Measurements from ENCODE around the gene IFI35.
A peak's percentile ranks its signal among the peaks of the same experiment; 100 is the strongest.
"Not testable (repeated sequence)": the region's sequence is repeated elsewhere in the genome, so short reads cannot be mapped to it uniquely, and the experiment has no call there.

Gene IFI35

GRCh38 chr17:42989141-42989540 is 17.4 kb upstream of the IFI35 start:
- Mint-ChIP-seq H3K4me1 (peaks cover 22 to 31% of the 10 kb centered on the region in 2 donors), H3K36me3 (peaks cover 17 to 48% of the 10 kb centered on the region in 2 donors), H3K27ac (peak overlapping the region; percentile 51)

GRCh38 chr17:42989726-42990652 is 16.6 kb upstream of the IFI35 start:
- Mint-ChIP-seq H3K36me3 (peaks cover 20 to 49% of the 10 kb centered on the region in 2 donors), H3K27ac (peak overlapping the region; percentile 86), H3K4me1 (peaks cover 16 to 27% of the 10 kb centered on the region in 2 donors), H3K9me3 (no peaks in the 10 kb centered on the region), H3K27me3 (no peaks in the 10 kb centered on the region), H3K4me3 (no peak overlapping the region)
- ATAC-seq (replicated peaks) (no peak), DNase-seq (no peak)

More at GRCh38 chr17:42989141-42989540, 17.4 kb upstream of the IFI35 start:
- ATAC-seq (replicated peaks) (no peak), DNase-seq (no peak)
- H3K27me3 Mint-ChIP-seq, result no peaks in the 10 kb centered on the region
- no peak overlapping the region for H3K4me3 Mint-ChIP-seq
- no peaks in the 10 kb centered on the region for H3K9me3 Mint-ChIP-seq

- no peak overlapping the region for H3K4me3 Mint-ChIP-seq
- H3K9me3 Mint-ChIP-seq, result no peaks in the 10 kb centered on the region
- ATAC-seq (replicated peaks) (no peak), DNase-seq (no peak)
- peaks cover 10 to 22% of the 10 kb centered on the region in 2 donors for H3K4me1 Mint-ChIP-seq
- peak overlapping the region; percentile 9 for H3K27ac Mint-ChIP-seq
- H3K27me3 Mint-ChIP-seq, result no peaks in the 10 kb centered on the region
- H3K36me3 Mint-ChIP-seq, result peaks cover 22 to 52% of the 10 kb centered on the region in 2 donors
Observed at GRCh38 chr17:42991471-42991870, 15.1 kb upstream of the IFI35 start.

- Mint-ChIP-seq H3K4me3 (no peak overlapping the region), H3K27ac (no peak overlapping the region), H3K9me3 (no peaks in the 10 kb centered on the region), H3K36me3 (peaks cover 22 to 49% of the 10 kb centered on the region in 2 donors), H3K4me1 (peaks cover 12 to 25% of the 10 kb centered on the region in 2 donors), H3K27me3 (no peaks in the 10 kb centered on the region)
- no peak for ATAC-seq (replicated peaks)
- no peak for DNase-seq
Observed at GRCh38 chr17:42992872-42993271, 13.7 kb upstream of the IFI35 start.

GRCh38 chr17:42993913-42994312 is 12.7 kb upstream of the IFI35 start:
- not testable (repeated sequence) for H3K27me3 Mint-ChIP-seq; DNase-seq; H3K4me3 Mint-ChIP-seq; H3K27ac Mint-ChIP-seq; H3K9me3 Mint-ChIP-seq; ATAC-seq (replicated peaks)
- Mint-ChIP-seq H3K4me1 (peaks cover 14 to 28% of the 10 kb centered on the region in 2 donors), H3K36me3 (peaks cover 24 to 52% of the 10 kb centered on the region in 2 donors)

- DNase-seq (no peak), ATAC-seq (replicated peaks) (peak in 1 of 2 donors; percentile 0)
- Mint-ChIP-seq H3K4me1 (peaks cover 15 to 41% of the 10 kb centered on the region in 2 donors), H3K4me3 (peak overlapping the region; percentile 93 to 96), H3K36me3 (peaks cover 31 to 55% of the 10 kb centered on the region in 2 donors), H3K9me3 (no peaks in the 10 kb centered on the region), H3K27ac (peak overlapping the region; percentile 99), H3K27me3 (no peaks in the 10 kb centered on the region)
Observed at GRCh38 chr17:42997390-42997983, 9.1 kb upstream of the IFI35 start.

GRCh38 chr17:42997984-42998938 is 8.3 kb upstream of the IFI35 start, which contains the start of gene RPL27:
Gene RPL27, plus strand, starts transcription at chr17:42998419. Its CDS starts 332 bp downstream, at chr17:42998751.
- peaks cover 14 to 46% of the 10 kb centered on the region in 2 donors for H3K4me1 Mint-ChIP-seq
- H3K36me3 Mint-ChIP-seq, result peaks cover 35 to 56% of the 10 kb centered on the region in 2 donors
- peak within 1 kb of the TSS; percentile 99 for H3K27ac Mint-ChIP-seq

GRCh38 chr17:42999003-42999525 is 7.5 kb upstream of the IFI35 start:
- H3K9me3 Mint-ChIP-seq, result no peaks in the 10 kb centered on the region
- H3K36me3 Mint-ChIP-seq, result peaks cover 38 to 62% of the 10 kb centered on the region in 2 donors
- peak overlapping the region; percentile 93 to 96 for H3K4me3 Mint-ChIP-seq
- H3K27ac Mint-ChIP-seq, result peak overlapping the region; percentile 99
- H3K4me1 Mint-ChIP-seq, result peaks cover 18 to 54% of the 10 kb centered on the region in 2 donors
- ATAC-seq (replicated peaks) (no peak), DNase-seq (no peak)
- no peaks in the 10 kb centered on the region for H3K27me3 Mint-ChIP-seq

More at GRCh38 chr17:42997984-42998938, 8.3 kb upstream of the IFI35 start, which contains the start of gene RPL27:
- no peaks in the 10 kb centered on the region for H3K27me3 Mint-ChIP-seq
- H3K4me3 Mint-ChIP-seq, result peak within 1 kb of the TSS; percentile 93 to 96
- peak; percentile 96 for DNase-seq
- H3K9me3 Mint-ChIP-seq, result no peaks in the 10 kb centered on the region
- ATAC-seq (replicated peaks), result peak; percentile 97 to 98

- H3K36me3 Mint-ChIP-seq, result peaks cover 40 to 54% of the 10 kb centered on the region in 2 donors
- H3K27me3 Mint-ChIP-seq; ATAC-seq (replicated peaks); DNase-seq; H3K9me3 Mint-ChIP-seq: not testable (repeated sequence)
- H3K4me3 Mint-ChIP-seq, result peak overlapping the region in 1 of 2 donors; percentile 47
- peak overlapping the region; percentile 73 for H3K27ac Mint-ChIP-seq
- peaks cover 20 to 50% of the 10 kb centered on the region in 2 donors for H3K4me1 Mint-ChIP-seq
Observed at GRCh38 chr17:43000894-43001293, 5.7 kb upstream of the IFI35 start.

- Mint-ChIP-seq H3K36me3 (peaks cover 40 to 56% of the 10 kb centered on the region in 2 donors), H3K27ac (peak overlapping the region; percentile 70), H3K9me3 (no peaks in the 10 kb centered on the region), H3K4me3 (no peak overlapping the region), H3K4me1 (peaks cover 19 to 52% of the 10 kb centered on the region in 2 donors), H3K27me3 (no peaks in the 10 kb centered on the region)
- ATAC-seq (replicated peaks) (no peak), DNase-seq (no peak)
Observed at GRCh38 chr17:43003542-43004172, 2.9 kb upstream of the IFI35 start.

GRCh38 chr17:43010667-43011308 is 4.2 kb downstream of the IFI35 start:
- Mint-ChIP-seq H3K36me3 (peaks cover 26 to 41% of the 10 kb centered on the region in 2 donors), H3K27me3 (no peaks in the 10 kb centered on the region), H3K27ac (peak overlapping the region; percentile 5), H3K4me3 (no peak overlapping the region), H3K9me3 (no peaks in the 10 kb centered on the region), H3K4me1 (peaks cover 12 to 37% of the 10 kb centered on the region in 2 donors)
- DNase-seq (no peak), ATAC-seq (replicated peaks) (no peak)

- H3K9me3 Mint-ChIP-seq, result no peaks in the 10 kb centered on the region
- H3K4me1 Mint-ChIP-seq, result peaks cover 9 to 32% of the 10 kb centered on the region in 2 donors
- DNase-seq, result no peak
- H3K27ac Mint-ChIP-seq, result peak overlapping the region; percentile 20
- no peaks in the 10 kb centered on the region for H3K27me3 Mint-ChIP-seq
- H3K4me3 Mint-ChIP-seq, result no peak overlapping the region
- no peak for ATAC-seq (replicated peaks)
- H3K36me3 Mint-ChIP-seq, result peaks cover 26 to 37% of the 10 kb centered on the region in 2 donors
Observed at GRCh38 chr17:43011728-43012472, 5.3 kb downstream of the IFI35 start.

Measured in stimulated activated naive B cell treated with anti-CD40 and anti-IgM and Interleukin-4, amounts not matched to agents 10 μg/mL and 1 μg/mL and 100 μg/mL, for 72 hours (primary cell).